Measurements from ENCODE around the gene FAR2.
"Not testable (repeated sequence)": the region's sequence is repeated elsewhere in the genome, so short reads cannot be mapped to it uniquely, and the experiment has no call there.

FAR2 gene

GRCh38 chr12:29281371-29282005 is 132.4 kb downstream of the FAR2 start:
- no peak for DNase-seq (ENCODE audit: low read depth)

- peak; percentile 31 for DNase-seq (ENCODE audit: low read depth)
Measured at GRCh38 chr12:29282031-29282816, 133.1 kb downstream of the FAR2 start.

- peak; percentile 61 for DNase-seq (ENCODE audit: low read depth)
Measured at GRCh38 chr12:29283969-29284700, 135.1 kb downstream of the FAR2 start.

- DNase-seq (ENCODE audit: low read depth): peak; percentile 68
Measured at GRCh38 chr12:29286081-29286790, 137.2 kb downstream of the FAR2 start.

GRCh38 chr12:29287622-29288021 is 138.5 kb downstream of the FAR2 start:
- DNase-seq (ENCODE audit: low read depth): no peak

GRCh38 chr12:29288031-29288430 is 139.0 kb downstream of the FAR2 start:
- peak; percentile 7 for DNase-seq (ENCODE audit: low read depth)

GRCh38 chr12:29290475-29290874 is 141.4 kb downstream of the FAR2 start:
- not testable (repeated sequence) for DNase-seq (ENCODE audit: low read depth)

GRCh38 chr12:29291226-29291625 is 142.1 kb downstream of the FAR2 start:
- DNase-seq (ENCODE audit: low read depth): no peak

GRCh38 chr12:29299633-29300032 is 150.6 kb downstream of the FAR2 start:
- no peak for DNase-seq (ENCODE audit: low read depth)

- no peak for DNase-seq (ENCODE audit: low read depth)
Measured at GRCh38 chr12:29301114-29301513, 152.0 kb downstream of the FAR2 start.

GRCh38 chr12:29304388-29304787 is 155.3 kb downstream of the FAR2 start:
- DNase-seq (ENCODE audit: low read depth): no peak

GRCh38 chr12:29306266-29306665 is 157.2 kb downstream of the FAR2 start:
- no peak for DNase-seq (ENCODE audit: low read depth)

GRCh38 chr12:29306682-29307081 is 157.6 kb downstream of the FAR2 start:
- no peak for DNase-seq (ENCODE audit: low read depth)

GRCh38 chr12:29309320-29309902 is 160.3 kb downstream of the FAR2 start:
- peak; percentile 44 for DNase-seq (ENCODE audit: low read depth)

- DNase-seq (ENCODE audit: low read depth): no peak
Measured at GRCh38 chr12:29310899-29311298, 161.8 kb downstream of the FAR2 start.

- DNase-seq (ENCODE audit: low read depth): no peak
Measured at GRCh38 chr12:29314416-29314815, 165.3 kb downstream of the FAR2 start.

GRCh38 chr12:29316752-29317151 is 167.7 kb downstream of the FAR2 start:
- peak; percentile 76 for DNase-seq (ENCODE audit: low read depth)

GRCh38 chr12:29317556-29318363 is 168.7 kb downstream of the FAR2 start:
- peak; percentile 76 for DNase-seq (ENCODE audit: low read depth)

- DNase-seq (ENCODE audit: low read depth): peak; percentile 90
Measured at GRCh38 chr12:29320295-29321085, 171.4 kb downstream of the FAR2 start.

GRCh38 chr12:29322157-29322556 is 173.1 kb downstream of the FAR2 start:
- DNase-seq (ENCODE audit: low read depth): no peak

All from EH (cell line).